HG02852 (cell line): ENCODE data around the gene RBM6.
"Not testable (repeated sequence)": the region's sequence is repeated elsewhere in the genome, so short reads cannot be mapped to it uniquely, and the experiment has no call there.

Source experiments
- ATAC-seq: cut with Tn5 transposase; IDR thresholded peaks from one replicate; pipeline ENCODE4 v1.9.1; 2021; ENCODE audit warnings: mild to moderate bottlenecking, moderate library complexity; ENCODE audit not compliant: unreplicated experiment

Gene RBM6

DNA sequence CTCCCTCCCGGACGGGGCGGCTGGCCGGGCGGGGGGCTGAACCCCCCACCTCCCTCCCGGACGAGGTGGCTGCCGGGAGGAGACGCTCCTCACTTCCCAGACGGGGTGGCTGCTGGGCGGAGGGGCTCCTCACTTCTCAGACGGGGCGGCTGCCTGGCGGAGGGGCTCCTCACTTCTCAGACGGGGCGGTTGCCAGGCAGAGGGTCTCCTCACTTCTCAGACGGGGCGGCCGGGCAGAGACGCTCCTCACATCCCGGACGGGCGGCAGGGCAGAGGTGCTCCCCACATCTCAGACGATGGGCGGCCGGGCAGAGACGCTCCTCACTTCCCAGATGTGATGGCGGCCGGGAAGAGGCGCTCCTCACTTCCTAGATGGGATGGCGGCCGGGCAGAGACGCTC lies 145.0 kb downstream of the RBM6 start:
- ATAC-seq: not testable (repeated sequence)

DNA sequence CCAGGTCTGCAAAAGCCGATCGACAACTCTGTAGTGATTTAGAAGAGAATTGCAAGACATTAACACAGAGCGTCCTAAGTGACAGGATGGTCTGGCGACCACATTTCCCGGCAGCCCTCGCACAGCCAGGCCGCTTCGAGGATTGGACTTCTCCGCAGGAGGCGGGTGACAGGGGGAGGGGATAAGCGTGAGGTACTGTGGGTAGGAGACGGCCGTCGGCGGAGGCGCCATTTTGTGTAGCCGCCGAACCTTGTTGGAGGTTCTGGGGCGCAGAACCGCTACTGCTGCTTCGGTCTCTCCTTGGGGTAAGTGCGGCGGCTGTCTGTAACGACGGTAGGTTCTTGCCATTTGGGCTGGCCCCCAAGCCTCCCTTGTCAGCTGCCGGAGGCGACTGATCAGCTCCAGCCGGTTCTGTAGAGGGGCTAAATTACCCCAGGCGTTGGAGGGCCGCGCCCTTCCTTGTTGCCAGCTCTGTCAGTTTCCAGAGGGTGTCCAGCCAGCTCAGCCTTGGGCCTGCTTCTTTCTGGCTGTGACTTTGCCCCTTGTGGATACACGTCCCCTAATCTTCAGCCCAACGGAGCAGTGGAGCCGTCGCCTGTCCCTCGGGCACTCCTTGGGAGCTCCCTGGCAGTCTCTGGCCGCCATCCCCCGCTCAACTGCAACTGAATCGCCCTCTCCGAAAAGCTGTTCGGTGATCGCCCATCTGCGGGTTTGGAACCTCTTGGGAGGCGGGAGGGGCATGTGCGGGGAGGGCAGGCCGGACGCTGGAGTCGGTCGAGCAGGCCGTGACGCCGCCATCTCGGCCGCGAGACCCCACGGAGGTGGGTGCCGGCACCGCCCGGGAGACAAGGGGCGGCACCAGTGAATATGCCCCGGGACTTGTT lies 149.0 kb downstream of the RBM6 start, which contains the start of gene RBM5:
TSS of gene RBM5 (plus strand) at position 195 of the 884 bp plus-strand sequence. CDS start 1,516 bp downstream, outside the sequence.
- peak; percentile 97 for ATAC-seq

DNA sequence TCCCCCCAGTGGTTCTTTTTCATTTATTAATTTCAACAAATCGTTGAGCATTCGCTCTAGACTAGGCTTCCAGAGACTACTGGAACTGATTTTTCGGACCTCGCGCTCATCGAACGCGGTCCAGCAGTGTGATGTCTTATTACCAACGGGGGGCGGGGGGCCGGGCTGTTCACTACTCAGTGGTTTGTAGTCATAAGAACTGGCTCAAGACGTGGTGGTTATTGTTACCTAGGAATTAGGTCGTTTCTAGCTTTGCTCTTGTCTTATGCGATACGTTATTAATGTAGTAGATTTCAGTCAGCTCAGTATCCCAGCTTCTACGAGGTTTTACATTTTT lies 149.6 kb downstream of the RBM6 start:
- ATAC-seq: no peak

DNA sequence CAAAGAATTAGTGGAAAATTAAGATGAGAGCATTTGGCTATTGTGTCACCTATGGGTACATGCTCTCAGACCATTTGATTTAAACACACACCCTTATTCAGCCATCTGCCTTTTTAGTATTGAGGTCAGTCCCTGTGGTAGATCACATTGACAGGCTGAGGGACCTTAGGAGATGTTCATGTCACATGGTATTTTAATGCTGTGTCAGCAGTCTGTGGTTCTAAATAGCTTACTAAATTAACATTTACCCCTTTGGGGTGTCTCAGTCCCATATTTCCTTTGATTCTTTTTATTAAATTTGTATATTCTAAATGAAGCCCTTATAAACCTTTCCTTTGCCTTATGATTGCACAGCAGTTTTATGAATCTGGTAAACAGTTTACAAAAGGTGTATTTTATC lies 151.0 kb downstream of the RBM6 start:
- no peak for ATAC-seq

DNA sequence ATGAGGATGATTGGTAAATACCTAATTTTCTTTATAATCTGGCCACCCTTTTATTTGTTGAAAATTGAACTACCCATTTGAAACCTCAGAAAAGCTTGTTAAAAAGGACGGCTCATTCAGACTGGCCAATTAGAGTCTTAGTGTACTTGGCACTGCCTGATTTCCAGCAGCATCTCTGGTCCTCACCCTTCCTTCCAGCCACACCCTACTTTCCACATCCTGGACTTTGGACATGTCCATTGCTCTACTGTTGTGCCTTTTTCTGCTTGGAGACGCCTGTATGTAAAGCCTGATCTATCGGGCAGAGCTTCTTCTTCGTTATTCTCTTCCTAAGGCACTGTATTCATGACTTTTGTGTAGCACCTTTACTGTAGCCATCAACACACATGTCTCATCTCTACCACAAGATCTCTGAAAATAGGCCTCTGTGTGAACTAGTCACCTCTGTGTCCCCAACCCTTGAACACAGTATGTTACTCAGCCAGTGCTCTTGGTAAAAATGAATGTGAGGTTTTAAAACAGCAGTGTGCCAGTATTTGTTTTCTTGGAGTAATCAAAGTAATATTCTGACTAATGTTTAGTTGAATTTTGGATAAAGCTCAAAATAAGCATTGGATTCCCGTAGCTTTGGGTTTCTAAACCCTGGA lies 155.5 kb downstream of the RBM6 start:
- no peak for ATAC-seq

DNA sequence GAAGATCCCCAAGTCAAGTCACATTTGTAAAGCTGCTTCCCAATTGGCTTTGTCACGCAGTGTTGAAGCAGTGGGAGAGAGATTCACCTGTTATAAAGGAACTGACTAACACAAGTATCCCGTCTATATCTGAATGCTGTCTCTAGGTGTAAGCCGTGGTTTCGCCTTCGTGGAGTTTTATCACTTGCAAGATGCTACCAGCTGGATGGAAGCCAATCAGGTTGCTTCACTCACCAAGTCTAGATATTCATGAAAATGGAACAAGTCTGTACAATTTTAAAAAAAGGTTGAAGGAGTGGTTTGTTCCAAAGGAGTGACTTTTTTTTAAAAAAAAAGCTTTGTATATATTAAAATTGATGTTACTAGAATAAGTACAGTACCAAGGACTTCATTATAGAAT lies 160.4 kb downstream of the RBM6 start:
- ATAC-seq: no peak

DNA sequence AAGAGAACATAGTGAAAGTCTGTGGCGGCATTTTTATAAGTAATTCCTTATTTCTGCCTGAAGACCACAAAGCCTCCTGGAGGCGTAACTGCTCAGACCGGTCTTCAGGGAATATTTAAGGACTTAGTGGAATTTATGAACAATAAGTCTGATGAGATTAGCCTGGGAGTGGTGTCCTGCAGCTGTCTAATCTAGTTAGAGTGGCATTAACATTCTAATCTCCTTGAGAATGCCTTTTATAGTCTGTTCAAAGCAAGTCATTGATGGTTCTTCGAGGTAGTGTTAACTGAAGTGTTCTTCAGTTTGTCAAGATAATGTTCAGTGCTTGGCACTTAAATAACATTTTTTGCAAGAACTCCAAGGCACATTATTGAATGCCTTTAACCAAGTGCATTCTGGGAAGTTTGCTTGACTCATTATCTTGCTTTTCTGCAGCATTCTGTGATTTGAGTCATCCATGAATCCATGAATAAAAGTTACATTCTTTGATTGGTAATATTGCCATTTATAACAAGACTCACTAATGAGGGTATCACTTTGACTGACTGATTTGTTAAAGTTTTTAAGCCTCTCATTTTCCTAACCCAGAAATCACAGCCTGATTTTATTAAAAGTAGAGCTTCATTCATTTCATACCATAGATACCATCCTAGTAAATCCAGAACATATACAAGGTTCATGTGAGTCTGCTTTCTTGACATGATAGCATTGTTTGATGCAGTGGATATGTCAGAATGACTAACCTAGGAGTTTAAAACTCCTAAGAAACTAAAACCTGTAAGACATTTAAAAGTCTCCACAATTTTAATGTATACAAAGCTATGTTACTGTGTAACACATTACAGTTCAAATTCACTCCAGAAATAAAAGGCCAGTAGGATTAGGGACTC lies 161.3 kb downstream of the RBM6 start:
- ATAC-seq: no peak

DNA sequence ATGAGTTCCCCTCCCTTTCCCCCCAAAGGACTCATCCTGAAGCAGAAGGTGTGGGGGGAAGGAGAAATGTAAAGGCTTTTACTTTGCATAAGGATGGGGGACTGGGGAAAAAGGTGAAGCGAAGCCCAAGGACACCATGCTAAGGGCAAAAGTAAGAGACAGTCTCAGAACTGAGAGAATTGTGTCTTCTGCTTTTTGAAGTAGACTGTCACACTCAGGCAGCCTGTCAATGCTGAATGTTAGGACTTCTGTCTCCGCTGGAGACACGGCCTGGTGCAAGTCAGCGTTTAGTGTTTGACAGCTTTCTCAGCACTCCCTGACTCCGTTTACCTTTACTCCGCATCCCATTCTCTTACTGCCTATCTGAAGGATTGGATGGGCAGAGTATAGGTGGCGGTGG lies 162.6 kb downstream of the RBM6 start:
- no peak for ATAC-seq

DNA sequence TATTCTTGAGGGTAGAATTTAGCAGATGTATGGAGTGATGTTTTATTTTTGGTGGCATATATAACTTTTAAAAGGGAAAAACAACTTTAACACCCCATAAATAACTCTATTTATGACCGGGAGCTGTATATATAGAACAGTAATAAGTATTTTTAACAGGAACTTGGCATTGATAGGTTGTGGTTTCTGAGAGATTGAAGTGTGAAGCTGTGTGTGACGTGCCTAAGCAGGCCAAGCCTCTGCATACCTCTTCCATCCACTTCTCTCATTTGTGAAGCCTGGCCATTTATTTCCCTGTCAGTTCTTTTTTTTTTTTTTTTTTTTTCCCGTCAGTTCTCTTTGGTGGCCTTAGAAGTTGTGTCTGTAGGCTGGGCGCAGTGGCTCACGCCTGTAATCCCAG lies 171.8 kb downstream of the RBM6 start:
- no peak for ATAC-seq

DNA sequence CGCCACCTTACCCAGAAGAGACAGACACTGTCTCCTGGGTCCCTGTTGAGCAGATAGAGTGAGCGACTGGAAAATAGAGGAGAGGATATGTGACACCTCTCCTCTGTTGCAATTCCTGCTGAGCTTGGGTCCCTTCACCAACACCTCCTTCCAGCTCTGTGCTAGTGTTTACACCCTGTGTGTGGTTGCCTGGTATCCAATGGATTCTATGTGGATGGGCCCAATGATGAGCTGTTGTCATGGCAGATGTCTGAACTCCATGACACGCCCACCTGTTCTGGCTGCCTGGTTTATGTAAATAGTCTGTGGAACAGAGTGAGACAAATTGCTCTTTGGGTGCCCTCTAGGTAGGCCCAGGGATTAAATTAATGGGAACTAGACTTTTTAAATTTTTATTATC lies 172.5 kb downstream of the RBM6 start:
- no peak for ATAC-seq

DNA sequence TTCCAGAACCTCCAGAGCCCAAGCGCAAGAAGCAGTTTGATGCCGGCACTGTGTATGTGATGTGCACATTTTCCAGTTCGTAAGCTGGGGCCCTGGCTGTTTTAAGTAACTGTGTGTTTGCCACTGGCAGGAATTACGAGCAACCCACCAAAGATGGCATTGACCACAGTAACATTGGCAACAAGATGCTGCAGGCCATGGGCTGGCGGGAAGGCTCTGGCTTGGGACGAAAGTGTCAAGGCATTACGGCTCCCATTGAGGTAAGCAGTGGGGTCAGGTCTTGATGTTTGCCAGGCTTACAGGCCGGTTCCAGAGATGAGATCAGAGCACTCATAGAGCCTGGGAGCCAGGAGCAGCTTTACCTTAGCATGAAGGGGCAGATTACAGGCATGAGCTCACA lies 177.2 kb downstream of the RBM6 start:
- ATAC-seq: no peak

DNA sequence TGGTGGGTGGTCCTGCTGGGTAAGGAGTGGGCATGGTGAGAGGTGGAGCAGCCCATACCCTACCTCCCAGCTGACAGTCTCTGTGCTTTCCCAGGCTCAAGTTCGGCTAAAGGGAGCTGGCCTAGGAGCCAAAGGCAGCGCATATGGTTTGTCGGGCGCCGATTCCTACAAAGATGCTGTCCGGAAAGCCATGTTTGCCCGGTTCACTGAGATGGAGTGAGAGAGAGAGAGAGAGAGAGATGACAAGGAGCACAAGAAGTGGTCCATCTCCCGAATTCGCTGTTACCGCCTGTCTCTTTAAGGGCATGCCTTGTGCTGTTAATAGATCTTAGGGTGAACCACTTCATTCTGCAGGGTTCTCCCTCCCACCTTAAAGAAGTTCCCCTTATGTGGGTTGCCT lies 178.3 kb downstream of the RBM6 start:
- ATAC-seq: no peak

DNA sequence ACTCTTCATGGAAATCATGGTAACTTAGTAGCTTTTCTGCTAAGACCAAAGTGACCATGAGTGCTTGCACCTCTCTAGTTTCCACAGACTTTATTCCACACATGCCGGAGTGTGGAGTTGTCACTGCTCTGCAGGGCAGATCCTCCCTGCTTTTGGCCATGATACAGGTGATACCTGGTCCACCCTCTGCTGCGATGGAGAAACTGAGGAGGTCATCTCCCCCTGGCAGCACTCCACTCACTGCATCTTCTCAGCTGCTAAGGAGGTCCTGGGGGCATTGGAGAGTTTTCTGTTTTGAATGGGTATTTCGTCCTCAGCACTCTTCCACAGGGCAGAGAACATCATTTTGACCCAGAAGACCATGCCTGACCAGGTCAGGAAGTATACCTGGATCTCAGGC lies 179.8 kb downstream of the RBM6 start:
- ATAC-seq: no peak

DNA sequence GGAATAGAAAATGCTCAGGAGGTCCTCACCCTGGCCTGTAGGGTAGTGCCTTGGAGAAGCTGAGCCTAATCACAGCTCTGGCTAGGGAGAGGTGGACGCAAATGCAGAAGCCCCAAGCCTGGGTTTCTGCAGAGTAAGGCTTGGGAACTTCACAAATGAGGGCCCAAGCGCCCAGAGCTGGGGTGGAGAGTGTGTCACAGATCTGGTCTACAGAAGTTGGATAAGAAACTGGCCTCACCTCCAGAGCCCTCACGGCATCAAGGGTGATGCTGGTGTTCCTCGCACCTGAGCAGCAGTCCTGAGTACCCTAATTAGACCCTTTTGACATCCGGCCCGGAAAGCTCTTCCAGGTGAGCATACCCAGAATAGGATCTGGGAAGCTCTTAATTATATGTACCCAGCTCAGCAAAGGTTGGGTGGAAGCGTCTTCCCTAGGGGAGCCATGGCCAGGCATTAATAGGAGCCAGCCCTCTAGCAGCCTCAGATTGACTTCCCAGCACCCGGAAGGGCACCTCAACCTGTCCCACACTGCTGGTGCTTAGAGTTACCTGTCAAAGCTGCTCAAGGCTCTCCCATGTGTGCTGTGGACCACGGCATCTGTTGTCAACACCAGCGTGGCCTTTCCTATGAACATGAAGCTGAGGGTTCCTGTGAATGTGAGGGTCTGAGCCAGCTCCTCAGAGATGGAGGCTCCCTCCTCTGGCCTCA lies 180.6 kb downstream of the RBM6 start:
- ATAC-seq: no peak

DNA sequence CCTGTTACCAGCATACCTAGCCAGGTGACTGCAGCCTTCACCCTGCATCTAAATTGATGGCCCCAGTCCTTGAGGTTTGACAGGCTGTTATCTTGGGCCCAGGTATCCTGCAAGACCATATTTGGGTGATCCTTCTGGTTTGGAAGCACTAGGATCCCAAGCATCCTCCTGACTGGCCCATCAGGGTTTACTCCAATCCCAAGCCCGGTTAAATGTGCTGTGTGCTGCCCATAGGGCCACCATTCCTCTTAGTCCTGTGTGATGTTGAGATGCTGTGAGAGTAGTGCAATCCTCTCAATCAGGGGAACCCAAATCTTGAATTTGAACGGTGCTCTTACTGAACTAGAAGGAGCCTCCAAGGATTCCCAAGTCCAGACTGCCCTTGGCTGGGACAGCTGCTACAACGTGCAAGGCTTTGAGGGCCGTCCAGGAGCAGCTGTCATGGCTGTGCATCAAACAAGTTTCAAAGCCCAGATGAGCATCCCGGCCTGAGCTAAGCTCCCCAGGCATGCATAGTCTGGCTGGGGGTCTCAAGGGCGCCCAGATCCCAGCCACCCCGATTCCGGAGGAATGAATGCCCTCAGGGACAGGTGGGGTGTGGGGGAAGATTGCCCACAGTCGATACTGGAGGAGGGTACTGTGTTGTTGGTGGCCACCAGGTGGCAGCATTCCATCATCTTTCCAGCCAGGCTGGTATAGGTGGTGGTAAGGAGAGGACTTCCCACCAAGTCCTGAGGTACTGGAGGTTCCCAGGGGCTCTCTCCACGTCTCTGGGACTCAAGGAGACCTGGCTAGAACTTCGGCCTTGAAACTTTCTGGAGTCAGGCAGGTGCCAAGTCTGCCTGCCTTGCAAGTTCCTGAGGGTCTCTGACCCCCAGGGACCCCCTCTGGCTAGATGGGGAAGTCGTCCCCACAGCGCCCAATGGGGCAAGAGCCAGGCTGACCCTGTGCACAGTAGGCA lies 181.4 kb downstream of the RBM6 start:
- peak; percentile 64 for ATAC-seq

DNA sequence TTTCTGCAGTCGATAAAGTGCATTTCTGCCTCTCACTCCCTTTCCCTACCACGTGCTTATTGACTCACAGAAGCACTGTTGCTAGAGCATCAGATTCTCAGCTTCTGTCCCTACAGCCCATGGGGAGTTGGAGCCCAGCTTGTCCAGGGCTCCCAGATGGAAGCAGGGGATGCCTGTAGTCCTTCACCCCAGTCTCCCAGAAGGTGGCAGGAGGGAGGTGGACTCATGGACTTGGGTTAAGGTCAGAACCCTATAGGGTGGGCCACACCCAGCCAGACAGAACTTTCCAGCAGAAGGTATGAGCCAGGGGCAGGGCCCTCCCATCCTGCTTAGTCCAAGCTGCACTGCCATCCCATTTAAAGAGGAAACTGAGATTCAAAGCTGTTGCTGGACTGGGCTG lies 182.1 kb downstream of the RBM6 start:
- no peak for ATAC-seq

DNA sequence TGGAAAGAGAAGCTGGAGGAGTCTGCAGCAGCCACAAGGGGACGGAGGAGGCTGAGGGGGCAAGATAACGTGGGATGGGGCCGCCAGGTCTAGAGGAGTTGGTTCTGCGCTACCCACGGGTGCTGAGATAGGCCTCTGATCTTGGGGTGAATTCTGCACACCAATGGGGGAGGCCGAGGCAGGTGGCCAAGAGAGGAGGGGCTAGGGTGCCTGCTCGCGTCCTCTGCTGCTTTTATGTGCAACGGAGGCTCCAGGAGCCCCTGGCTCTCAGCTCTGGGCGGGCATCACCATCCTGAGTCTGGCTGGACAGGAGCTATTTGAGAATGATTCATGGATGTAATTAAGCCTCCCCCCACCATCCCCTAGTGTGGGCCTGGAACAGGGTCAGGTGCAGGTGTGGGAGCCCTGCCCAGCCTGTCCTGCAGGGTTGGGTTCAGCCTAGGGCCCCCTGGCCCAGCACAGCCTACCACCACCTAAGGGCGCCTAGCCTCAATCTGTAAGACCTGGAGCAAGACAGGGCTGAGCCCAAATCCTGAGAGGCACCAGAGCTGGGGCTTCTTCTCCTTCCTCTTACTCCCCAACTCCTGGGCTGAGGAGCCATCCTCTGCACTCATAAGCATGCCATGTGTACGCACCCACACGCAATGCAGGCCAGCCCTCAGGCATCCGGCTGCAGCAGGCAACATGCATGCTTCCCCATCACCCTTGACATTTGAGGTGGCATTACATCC lies 182.9 kb downstream of the RBM6 start:
- ATAC-seq: no peak

DNA sequence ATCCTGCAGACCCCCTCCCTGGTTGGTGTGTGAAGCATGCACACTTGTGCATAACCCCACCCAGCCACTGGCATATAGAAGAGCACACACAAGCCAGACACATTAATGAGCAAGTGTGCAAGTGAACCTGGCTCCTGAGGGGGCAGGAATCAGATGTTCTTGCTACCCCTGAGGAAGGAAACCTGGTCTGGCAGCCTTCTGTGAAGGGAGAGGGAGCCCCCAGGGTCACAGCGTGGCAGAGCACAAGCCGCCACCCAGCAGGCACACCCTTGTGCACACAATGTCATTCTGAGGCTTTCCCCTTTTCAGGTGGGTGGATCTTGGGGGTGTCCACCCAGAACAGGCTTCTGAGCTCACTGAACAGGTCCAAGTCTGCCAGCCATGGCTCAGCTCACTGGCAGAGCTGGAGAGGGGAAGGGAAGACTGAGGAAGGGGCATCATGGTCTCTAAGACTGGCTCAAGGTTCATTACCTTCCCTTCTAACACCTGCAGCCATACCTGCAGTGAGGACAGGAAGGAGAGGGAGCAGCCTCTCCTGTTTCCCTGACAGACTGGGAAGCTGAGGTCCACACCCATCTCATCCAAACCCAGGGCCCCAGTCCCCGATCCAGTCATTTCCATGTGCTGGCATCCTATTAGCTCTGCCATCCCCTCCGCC lies 183.6 kb downstream of the RBM6 start:
- ATAC-seq: no peak
